ENCODE data around the gene OCA2. TPM values are rescaled to one million over a fixed set of nuclear protein-coding genes. Genes with fewer than 3 reads are reported as not detected.

Gene OCA2
- total RNA-seq, 2 donors from 2014 or later, result 0.10 to 0.82 TPM

- no peak for DNase-seq
- no peak overlapping the region for H3K4me3 ChIP-seq
- H3K27ac ChIP-seq, result no peak overlapping the region
- H3K4me1 ChIP-seq, result no peaks in the 10 kb centered on the region
- H3K9me3 ChIP-seq, result no peaks in the 10 kb centered on the region
- H3K9ac ChIP-seq (ENCODE audit: low read depth in 2 of 2, low read length in 2 of 2), result no peak overlapping the region
- no peaks in the 10 kb centered on the region for H3K27me3 ChIP-seq
- intact Hi-C loops (cut with DNase I), result no loop called here
- TF ChIP-seq CTCF (IDR thresholded peaks at IDR 0.05), result no peak
- H3K36me3 ChIP-seq, result no peaks in the 10 kb centered on the region
Measured at GRCh38 chr15:27831384-27832236, 267.5 kb downstream of the OCA2 start.

GRCh38 chr15:27828746-27829145 is 270.4 kb downstream of the OCA2 start:
- Histone ChIP-seq H3K27ac (no peak overlapping the region), H3K9me3 (no peaks in the 10 kb centered on the region), H3K36me3 (no peaks in the 10 kb centered on the region), H3K27me3 (no peaks in the 10 kb centered on the region), H3K4me3 (no peak overlapping the region), H3K4me1 (no peaks in the 10 kb centered on the region), H3K9ac (ENCODE audit: low read depth in 2 of 2, low read length in 2 of 2) (no peak overlapping the region)
- intact Hi-C loops (cut with DNase I), result no loop called here
- TF ChIP-seq CTCF (IDR thresholded peaks at IDR 0.05), result no peak
- DNase-seq, result no peak

GRCh38 chr15:27826902-27827714 is 272.0 kb downstream of the OCA2 start:
- no peak for DNase-seq
- H3K4me1 ChIP-seq, result no peaks in the 10 kb centered on the region
- H3K27ac ChIP-seq, result no peak overlapping the region
- intact Hi-C loops (cut with DNase I), result no loop called here
- TF ChIP-seq CTCF (IDR thresholded peaks at IDR 0.05), result no peak
- no peak overlapping the region for H3K4me3 ChIP-seq
- H3K36me3 ChIP-seq, result no peaks in the 10 kb centered on the region
- H3K27me3 ChIP-seq, result no peaks in the 10 kb centered on the region
- H3K9me3 ChIP-seq, result no peaks in the 10 kb centered on the region
- H3K9ac ChIP-seq (ENCODE audit: low read depth in 2 of 2, low read length in 2 of 2), result no peak overlapping the region

GRCh38 chr15:27826411-27826810 is 272.7 kb downstream of the OCA2 start:
- no peak overlapping the region for H3K4me3 ChIP-seq
- intact Hi-C loops (cut with DNase I), result no loop called here
- H3K36me3 ChIP-seq, result no peaks in the 10 kb centered on the region
- no peaks in the 10 kb centered on the region for H3K9me3 ChIP-seq
- H3K4me1 ChIP-seq, result no peaks in the 10 kb centered on the region
- no peak for DNase-seq
- no peak overlapping the region for H3K27ac ChIP-seq
- H3K27me3 ChIP-seq, result no peaks in the 10 kb centered on the region
- no peak for TF ChIP-seq CTCF (IDR thresholded peaks at IDR 0.05)
- no peak overlapping the region for H3K9ac ChIP-seq (ENCODE audit: low read depth in 2 of 2, low read length in 2 of 2)

- Histone ChIP-seq H3K4me3 (no peak overlapping the region), H3K36me3 (no peaks in the 10 kb centered on the region), H3K9me3 (no peaks in the 10 kb centered on the region), H3K27me3 (no peaks in the 10 kb centered on the region), H3K9ac (ENCODE audit: low read depth in 2 of 2, low read length in 2 of 2) (no peak overlapping the region), H3K4me1 (no peaks in the 10 kb centered on the region), H3K27ac (no peak overlapping the region)
- no peak for DNase-seq
- no peak for TF ChIP-seq CTCF (IDR thresholded peaks at IDR 0.05)
- intact Hi-C loops (cut with DNase I), result no loop called here
Measured at GRCh38 chr15:27824841-27825422, 274.2 kb downstream of the OCA2 start.

Data from colonic mucosa (tissue), 4 donors.